H1 (cell line): ENCODE data around the gene BAK1. TPM values are rescaled to one million over a fixed set of nuclear protein-coding genes. Genes with fewer than 3 reads are reported as not detected.

Experiments used
- CTCF ChIA-PET: fragments of 300-600 bp; sonication (Branson Sonifier 250); formaldehyde crosslinking; loops from one replicate; lab custom pipeline; 2021; ENCODE audit not compliant: partially characterized antibody; lab: Charles Lee
- POLR2A ChIA-PET: fragments of 300-600 bp; sonication (Branson Sonifier 250); formaldehyde crosslinking; loops from one replicate; lab custom pipeline; 2021; ENCODE audit warnings: inconsistent platforms; ENCODE audit not compliant: partially characterized antibody; lab: Charles Lee
- DNase-seq, 2 experiments: peaks; one replicate each; pipeline versions ENCODE4 v3.0.0 to v3.0.0-alpha.2; 2010 to 2022; ENCODE audit warnings: low spot score in 2 of 2, low read depth in 1 of 2, mixed read lengths in 1 of 2
- FAIRE-seq: peaks from 2 replicates; lab custom pipeline; 2011; peaks lifted over from hg19 to GRCh38; lab: Jason Lieb, UNC
- H2AFZ ChIP-seq: 2 replicates; pipeline ENCODE4 v1.8.1; 2012; ENCODE audit warnings: low read length, inconsistent platforms
- H2AK5ac ChIP-seq: 2 replicates; pipeline ENCODE4 v1.6.1; 2013; ENCODE audit warnings: low read depth, low read length
- H2BK120ac ChIP-seq: replicated peaks from 2 replicates; pipeline ENCODE3; 2013; ENCODE audit warnings: low read depth, low read length, inconsistent platforms
- H2BK12ac ChIP-seq: 2 replicates; pipeline ENCODE4 v1.6.1; 2013; ENCODE audit warnings: low read depth, low read length
- H2BK15ac ChIP-seq: 2 replicates; pipeline ENCODE4 v1.6.1; 2013; ENCODE audit warnings: low read length
- H2BK20ac ChIP-seq: 2 replicates; pipeline ENCODE4 v1.6.1; 2013; ENCODE audit warnings: low read length
- H2BK5ac ChIP-seq: 2 replicates; pipeline ENCODE4 v1.6.1; 2013; ENCODE audit warnings: low read depth, low read length
- H3K14ac ChIP-seq: 2 replicates; pipeline ENCODE4 v1.6.1; 2013; ENCODE audit warnings: inconsistent platforms; ENCODE audit not compliant: insufficient read length
- H3K18ac ChIP-seq: 2 replicates; pipeline ENCODE4 v1.6.1; 2013; ENCODE audit warnings: low read length; ENCODE audit errors: extremely low read depth
- H3K23ac ChIP-seq: 2 replicates; pipeline ENCODE4 v1.6.1; 2013; ENCODE audit warnings: inconsistent platforms; ENCODE audit not compliant: insufficient read length
- H3K23me2 ChIP-seq: 2 replicates; pipeline ENCODE4 v1.6.1; 2013; ENCODE audit warnings: low read depth, low read length
- H3K27ac ChIP-seq: 2 replicates; pipeline ENCODE4 v1.6.1; 2011; ENCODE audit warnings: low read depth, low read length, inconsistent platforms
- H3K27me3 ChIP-seq, 4 experiments: replicated peaks in 1 of 4; 1 replicate in 1 of 4; 2 replicates in 3 of 4; pipeline versions ENCODE4 v1.6.1 to v1.8.1; 2011 to 2013; ENCODE audit warnings: low read length in 3 of 4, mild to moderate bottlenecking in 3 of 4, inconsistent platforms in 2 of 4, mixed read lengths in 2 of 4, moderate library complexity in 1 of 4; ENCODE audit not compliant: control insufficient read depth in 3 of 4, insufficient read depth in 3 of 4; ENCODE audit errors: extremely low read depth in 1 of 4
- H3K36me3 ChIP-seq, 4 experiments: 2 replicates each; pipeline versions ENCODE4 v1.6.1 to v1.8.1; 2011 to 2013; ENCODE audit warnings: mild to moderate bottlenecking in 4 of 4, low read length in 3 of 4, moderate library complexity in 2 of 4, control low read depth in 1 of 4, inconsistent platforms in 1 of 4; ENCODE audit not compliant: insufficient read depth in 4 of 4, control insufficient read depth in 2 of 4
- H3K4ac ChIP-seq: replicated peaks from 2 replicates; pipeline ENCODE3; 2013; ENCODE audit warnings: low read length, low read depth, mixed read lengths, inconsistent platforms; ENCODE audit not compliant: insufficient read length
- H3K4me1 ChIP-seq, 4 experiments: replicated peaks in 1 of 4; 1 replicate in 1 of 4; 2 replicates in 3 of 4; pipeline versions ENCODE4 v1.6.1 to v1.8.1; 2011 to 2013; ENCODE audit warnings: low read length in 3 of 4, inconsistent platforms in 2 of 4, mixed read lengths in 1 of 4; ENCODE audit not compliant: insufficient read depth in 4 of 4, control insufficient read depth in 3 of 4
- H3K4me2 ChIP-seq, 2 experiments: 2 replicates each; pipeline versions ENCODE4 v1.6.1 to v1.8.1; 2011 to 2013; ENCODE audit warnings: low read depth in 2 of 2, low read length in 2 of 2, control low read depth in 1 of 2, inconsistent platforms in 1 of 2, mild to moderate bottlenecking in 1 of 2; ENCODE audit not compliant: insufficient read depth in 1 of 2
- H3K4me3 ChIP-seq, 4 experiments: fragments of 200-600, 300-600 bp in 1 of 4; sonication (generic), shearing (Covaris generic), sonication (Bioruptor Twin) in 1 of 4; 2 replicates each; pipeline versions ENCODE4 v1.5.1 to v1.8.1; 2011 to 2016; ENCODE audit warnings: low read length in 4 of 4, low read depth in 3 of 4, control low read depth in 2 of 4, inconsistent platforms in 2 of 4, mild to moderate bottlenecking in 2 of 4, mixed read lengths in 1 of 4, moderate library complexity in 1 of 4; ENCODE audit not compliant: insufficient read depth in 2 of 4; ENCODE audit errors: extremely low read depth in 1 of 4
- H3K56ac ChIP-seq: replicated peaks from 2 replicates; pipeline ENCODE3; 2013; ENCODE audit warnings: low read depth, mild to moderate bottlenecking, mixed read lengths, low read length, inconsistent platforms; ENCODE audit not compliant: insufficient read length
- H3K79me1 ChIP-seq: 2 replicates; pipeline ENCODE4 v1.6.1; 2013; ENCODE audit warnings: low read depth, low read length, control low read depth
- H3K79me2 ChIP-seq, 2 experiments: 2 replicates each; pipeline versions ENCODE4 v1.6.1 to v1.8.1; 2012 to 2013; ENCODE audit warnings: low read length in 2 of 2, mild to moderate bottlenecking in 2 of 2, inconsistent platforms in 1 of 2; ENCODE audit not compliant: insufficient read depth in 2 of 2, control insufficient read depth in 1 of 2
- H3K9ac ChIP-seq, 4 experiments: replicated peaks in 1 of 4; 1 replicate in 1 of 4; 2 replicates in 3 of 4; pipeline versions ENCODE4 v1.6.1 to v1.8.1; 2011 to 2013; ENCODE audit warnings: low read depth in 3 of 4, low read length in 3 of 4, control low read depth in 2 of 4, mild to moderate bottlenecking in 2 of 4, moderate library complexity in 2 of 4, inconsistent platforms in 1 of 4; ENCODE audit errors: extremely low read depth in 1 of 4
- H3K9me3 ChIP-seq, 2 experiments: 2 replicates each; pipeline versions ENCODE4 v1.6.1 to v1.8.1; 2012 to 2013; ENCODE audit warnings: mild to moderate bottlenecking in 2 of 2, moderate library complexity in 2 of 2, control low read depth in 1 of 2, inconsistent platforms in 1 of 2, low read depth in 1 of 2, low read length in 1 of 2, mixed read lengths in 1 of 2; ENCODE audit not compliant: insufficient read depth in 2 of 2
- H4K20me1 ChIP-seq, 2 experiments: replicated peaks in 1 of 2; 2 replicates each; pipeline versions ENCODE3 to v1.8.1; 2011 to 2013; ENCODE audit warnings: inconsistent platforms in 2 of 2, low read length in 2 of 2, mild to moderate bottlenecking in 1 of 2; ENCODE audit not compliant: insufficient read depth in 2 of 2, control insufficient read depth in 1 of 2
- H4K5ac ChIP-seq: 2 replicates; pipeline ENCODE4 v1.6.1; 2013; ENCODE audit warnings: low read length, low read depth, mixed read lengths, inconsistent platforms; ENCODE audit not compliant: insufficient read length
- H4K8ac ChIP-seq: 2 replicates; pipeline ENCODE4 v1.8.0; 2013; ENCODE audit warnings: mild to moderate bottlenecking, moderate library complexity, low read length, inconsistent platforms; ENCODE audit not compliant: insufficient read depth; ENCODE audit errors: extremely low read depth
- H4K91ac ChIP-seq: replicated peaks from 2 replicates; pipeline ENCODE3; 2013; ENCODE audit warnings: low read length, mixed read lengths, inconsistent platforms; ENCODE audit not compliant: insufficient read length
- CHD2 ChIP-seq: IDR thresholded peaks from 2 replicates; pipeline ENCODE4 v1.6.1; 2012; ENCODE audit warnings: low read length, improper control_type of control experiment
- EGR1 ChIP-seq: IDR thresholded peaks from 2 replicates; pipeline ENCODE4 v1.6.1; 2011; ENCODE audit warnings: low read depth, low read length, borderline replicate concordance
- FOSL1 ChIP-seq: IDR thresholded peaks from 2 replicates; pipeline ENCODE4 v1.6.1; 2011; ENCODE audit warnings: mild to moderate bottlenecking, low read depth, low read length, moderate library complexity; ENCODE audit not compliant: insufficient read depth
- GABPA ChIP-seq: IDR thresholded peaks from 2 replicates; pipeline ENCODE4 v1.6.1; 2011; ENCODE audit warnings: mild to moderate bottlenecking, low read length, moderate library complexity, borderline replicate concordance; ENCODE audit not compliant: insufficient read depth
- HDAC2 ChIP-seq, 2 experiments: fragments of 300-600 bp in 1 of 2; sonication (generic) in 1 of 2; IDR thresholded peaks; 2 replicates each; pipeline ENCODE4 v1.6.1; 2011 to 2012; ENCODE audit warnings: low read depth in 2 of 2, low read length in 2 of 2, mild to moderate bottlenecking in 2 of 2, moderate library complexity in 2 of 2, borderline replicate concordance in 1 of 2, inconsistent platforms in 1 of 2
- JUN ChIP-seq: IDR thresholded peaks from 2 replicates; pipeline ENCODE4 v1.6.1; 2011; ENCODE audit warnings: low read depth, mild to moderate bottlenecking, improper control_type of control experiment, low read length
- KDM1A ChIP-seq: fragments of 200-600, 300-600 bp; sonication (generic); IDR thresholded peaks from 2 replicates; pipeline ENCODE4 v1.7.1; 2016; ENCODE audit warnings: mild to moderate bottlenecking, low read length, borderline replicate concordance
- NANOG ChIP-seq: IDR thresholded peaks from 2 replicates; pipeline ENCODE4 v1.6.1; 2011; ENCODE audit warnings: low read length, low read depth, mild to moderate bottlenecking, inconsistent platforms; ENCODE audit not compliant: insufficient read depth, poor library complexity, severe bottlenecking
- PHF8 ChIP-seq: fragments of 200-600 bp; sonication (generic); conservative IDR thresholded peaks from 2 replicates; pipeline ENCODE4 v1.7.1; 2012; ENCODE audit warnings: low read depth, mild to moderate bottlenecking, inconsistent platforms, low read length, moderate library complexity
- POU5F1 ChIP-seq: IDR thresholded peaks from 2 replicates; pipeline ENCODE4 v1.6.1; 2011; ENCODE audit warnings: low read depth, mild to moderate bottlenecking, low read length, moderate library complexity
- SIN3A ChIP-seq, 2 experiments: IDR thresholded peaks in 1 of 2; conservative IDR thresholded peaks in 1 of 2; 2 replicates each; pipeline ENCODE4 v1.6.1; 2011 to 2012; ENCODE audit warnings: low read length in 2 of 2, improper control_type of control experiment in 1 of 2, low read depth in 1 of 2, mild to moderate bottlenecking in 1 of 2
- SP4 ChIP-seq: IDR thresholded peaks from 2 replicates; pipeline ENCODE4 v1.6.1; 2012; ENCODE audit warnings: low read length, inconsistent platforms
- TEAD4 ChIP-seq: IDR thresholded peaks from 2 replicates; pipeline ENCODE4 v1.6.1; 2012; ENCODE audit warnings: low read depth, low read length, inconsistent platforms, mixed read lengths
- YY1 ChIP-seq: IDR thresholded peaks from 2 replicates; pipeline ENCODE4 v1.6.1; 2011; ENCODE audit warnings: low read depth, mild to moderate bottlenecking, low read length
- ZNF274 ChIP-seq: IDR thresholded peaks from 2 replicates; pipeline ENCODE4 v1.7.0; 2012; ENCODE audit warnings: low read length, borderline replicate concordance; ENCODE audit errors: extremely low read depth
- WGBS, 2 experiments: shearing (Covaris generic) in 1 of 2; methylation state at CpG; one replicate each; pipeline versions ENCODE4 v1.1.6 to v1.1.7; 2013 to 2015; ENCODE audit warnings: low lambda C conversion rate in 2 of 2, mixed read lengths in 2 of 2, inconsistent platforms in 1 of 2, low coverage in 1 of 2, missing lambda C conversion rate in 1 of 2; ENCODE audit not compliant: insufficient replicate concordance in 2 of 2, insufficient coverage in 1 of 2, insufficient read length in 1 of 2; ENCODE audit errors: extremely low coverage in 1 of 2, missing lambda C conversion rate in 1 of 2; 5-methylcytosine and 5-hydroxymethylcytosine counted together
- polyA plus RNA-seq, 7 experiments: library from polyadenylated mRNA; depleted of rRNA in 3 of 7; stranded (reverse) in 5 of 7; unstranded in 2 of 7; fragments of >200 nt in 5 of 7; fragments of 200-250 nt in 2 of 7; gene quantifications; 1 replicate in 5 of 7; 2 replicates in 1 of 7; 4 replicates in 1 of 7; pipeline versions ENCODE4 v1.2.1 to v1.2.3, GENCODE V29; 2011 to 2013; ENCODE audit warnings: missing spikeins in 2 of 7, mixed read lengths in 2 of 7
- total RNA-seq: library from RNA; stranded (reverse); fragmentation: NEBNext Ultra II Directional; extraction: Animal tissue kit (Norgen Biotek cat#: 25700); gene quantifications from 2 replicates; pipeline ENCODE4 v1.2.1, GENCODE V29; 2021

BAK1 gene
- total and polyA plus RNA-seq, 2 of the 8 experiments (the other 6 are each of a cell fraction or from before 2014, with no cell fraction given): 43.3 to 43.4 TPM

DNA sequence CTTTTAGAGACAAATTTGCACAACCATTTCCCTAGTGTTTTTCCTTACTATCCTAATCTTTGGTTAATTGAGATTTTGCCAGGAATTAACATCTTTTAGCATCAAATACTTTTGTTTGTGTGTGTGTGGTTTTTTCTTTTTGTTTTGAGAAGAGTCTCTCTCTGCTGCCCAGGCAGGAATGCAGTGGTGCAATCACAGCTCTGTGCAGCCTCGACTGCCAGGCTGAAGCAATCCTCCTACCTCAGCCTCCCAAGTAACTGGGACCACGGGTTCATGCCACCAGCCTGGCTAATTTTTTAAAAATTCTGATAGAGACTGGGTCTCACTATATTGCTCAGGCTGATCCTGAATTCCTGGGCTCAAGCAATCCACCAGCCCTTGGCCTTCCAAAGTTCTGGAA, 28.5 kb downstream of the BAK1 start:
- no peaks in the 10 kb centered on the region for H3K36me3 ChIP-seq
- CTCF ChIA-PET: interaction anchor here (1.0 to 1.7 kb wide), 4 partner anchors 10 to 40 kb away, joined by 3 to 9 read pairs (median 6); partner anchors contain the start of gene BAK1
- no peak overlapping the region for H3K23ac ChIP-seq
- no peak overlapping the region for H3K4me3 ChIP-seq
- no peak for DNase-seq
- H3K4me2 ChIP-seq: no peak overlapping the region
- H2AK5ac ChIP-seq: no peak overlapping the region
- H4K20me1 ChIP-seq: no peaks in the 10 kb centered on the region
- H4K5ac ChIP-seq: no peak overlapping the region
- H3K79me1 ChIP-seq: no peaks in the 10 kb centered on the region
- H3K14ac ChIP-seq: no peak overlapping the region
- H3K56ac ChIP-seq: no peak overlapping the region
- H3K18ac ChIP-seq: no peak overlapping the region
- 92% methylated on average over 2 of the region's 2 CpGs; no CpG with 5 or more reads in 1 of the 2 experiments for WGBS, 2 experiments
- H3K9me3 ChIP-seq: no peaks in the 10 kb centered on the region
- H2BK20ac ChIP-seq: no peak overlapping the region
- H4K91ac ChIP-seq: no peak overlapping the region
- POLR2A ChIA-PET: no interaction called here
- H3K4me1 ChIP-seq: no peaks in the 10 kb centered on the region; a peak in 2 of 7 replicates
- no peak overlapping the region for H2BK120ac ChIP-seq
- H3K9ac ChIP-seq: no peak overlapping the region
- H2BK15ac ChIP-seq: no peak overlapping the region
- no peak overlapping the region for H4K8ac ChIP-seq
- H2BK5ac ChIP-seq: no peak overlapping the region
- H2AFZ ChIP-seq: no peak overlapping the region
- H3K27me3 ChIP-seq: no peaks in the 10 kb centered on the region
- no peaks in the 10 kb centered on the region for H3K79me2 ChIP-seq
- no peak for FAIRE-seq
- H3K4ac ChIP-seq: no peak overlapping the region
- H2BK12ac ChIP-seq: no peak overlapping the region
- no peak overlapping the region for H3K27ac ChIP-seq
- no peaks in the 10 kb centered on the region for H3K23me2 ChIP-seq
- TF ChIP-seq SP4 (no peak), CHD2 (no peak), YY1 (no peak), SIN3A (conservative IDR thresholded peaks at IDR 0.05 in 1 of 2, IDR thresholded peaks at IDR 0.05 in 1 of 2; ENCODE audit: low read depth in 1 of 2, low read length in 2 of 2) (no peak), PHF8 (no peak), ZNF274 (no peak), HDAC2 (IDR thresholded peaks at IDR 0.05; ENCODE audit: borderline replicate concordance in 1 of 2, low read depth in 2 of 2, low read length in 2 of 2) (no peak), KDM1A (no peak), JUN (no peak), TEAD4 (no peak), NANOG (no peak), POU5F1 (no peak), GABPA (no peak), EGR1 (no peak), FOSL1 (no peak)
